GM15510 (cell line): ENCODE measurements around the gene TOLLIP.

Source experiments
- POLR2A ChIP-seq: IDR thresholded peaks from 3 replicates; pipeline ENCODE4 v1.6.1; 2011; ENCODE audit warnings: borderline replicate concordance; ENCODE audit not compliant: insufficient read length; ENCODE audit errors: extremely low read depth

The TOLLIP gene

GRCh38 chr11:1345737-1346513 is 36.5 kb upstream of the TOLLIP start:
- no peak for TF ChIP-seq POLR2A

DNA sequence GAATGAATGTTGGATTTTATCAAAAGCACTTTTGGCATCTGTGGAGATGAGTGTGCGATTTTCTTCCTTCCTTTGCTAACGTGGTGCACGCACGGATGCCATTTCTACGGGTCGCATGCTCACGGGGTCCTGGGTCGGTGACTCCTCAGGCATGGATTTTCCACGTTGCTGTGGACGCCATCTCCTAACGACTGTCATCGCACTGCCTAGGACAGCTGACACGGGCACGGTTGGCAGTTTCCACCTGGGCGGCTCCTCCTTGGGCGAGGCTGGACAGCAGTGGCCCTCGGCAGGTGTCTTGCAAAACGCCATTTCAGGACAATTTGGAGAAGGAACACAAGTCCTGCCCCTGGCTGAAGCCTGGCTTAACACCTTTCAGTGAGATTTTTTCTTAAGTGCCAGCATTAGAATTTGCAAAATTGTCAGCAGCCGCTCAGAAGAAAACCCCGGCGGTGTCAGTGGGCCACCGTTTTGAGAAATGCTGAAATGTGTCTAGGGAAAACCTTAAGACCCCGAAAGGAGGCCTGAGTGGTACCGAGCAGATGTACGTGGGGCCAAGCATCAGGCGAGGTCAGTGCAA is 34.7 kb upstream of the TOLLIP start:
- TF ChIP-seq POLR2A, result no peak

DNA sequence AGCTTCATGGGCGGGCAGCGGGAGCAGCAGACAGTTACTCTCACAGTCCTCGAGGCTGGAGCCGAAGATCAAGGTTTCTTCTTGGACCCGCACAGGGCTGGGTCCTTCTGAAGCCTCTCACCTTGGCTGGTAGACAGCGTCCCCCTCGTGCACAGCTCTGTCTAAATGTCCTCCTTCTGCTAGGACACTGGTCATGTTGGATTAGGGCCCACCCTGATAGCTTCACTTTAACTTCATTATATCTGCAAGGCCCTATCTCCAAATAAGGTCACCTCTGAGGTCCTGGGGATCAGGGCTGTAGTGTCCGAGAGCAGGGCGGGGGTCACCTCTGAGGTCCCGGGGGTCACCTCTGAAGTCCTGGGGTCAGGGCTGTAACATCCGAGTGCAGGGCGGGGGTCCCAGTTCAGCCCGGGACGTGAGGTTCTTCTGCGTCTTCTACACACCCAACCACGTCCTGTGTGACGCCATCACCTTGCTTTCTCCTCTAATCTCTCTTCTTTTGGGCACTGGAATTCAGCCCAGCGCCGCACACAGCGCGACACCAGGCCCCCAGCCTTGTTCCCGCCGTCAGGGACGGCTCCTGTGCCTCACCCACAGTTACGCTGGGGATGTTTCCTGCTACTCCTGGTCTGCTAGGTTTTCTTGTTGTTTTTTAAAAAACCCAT is 34.1 kb upstream of the TOLLIP start:
- TF ChIP-seq POLR2A, result no peak

GRCh38 chr11:1342946-1343345 is 33.5 kb upstream of the TOLLIP start:
- no peak for TF ChIP-seq POLR2A

DNA sequence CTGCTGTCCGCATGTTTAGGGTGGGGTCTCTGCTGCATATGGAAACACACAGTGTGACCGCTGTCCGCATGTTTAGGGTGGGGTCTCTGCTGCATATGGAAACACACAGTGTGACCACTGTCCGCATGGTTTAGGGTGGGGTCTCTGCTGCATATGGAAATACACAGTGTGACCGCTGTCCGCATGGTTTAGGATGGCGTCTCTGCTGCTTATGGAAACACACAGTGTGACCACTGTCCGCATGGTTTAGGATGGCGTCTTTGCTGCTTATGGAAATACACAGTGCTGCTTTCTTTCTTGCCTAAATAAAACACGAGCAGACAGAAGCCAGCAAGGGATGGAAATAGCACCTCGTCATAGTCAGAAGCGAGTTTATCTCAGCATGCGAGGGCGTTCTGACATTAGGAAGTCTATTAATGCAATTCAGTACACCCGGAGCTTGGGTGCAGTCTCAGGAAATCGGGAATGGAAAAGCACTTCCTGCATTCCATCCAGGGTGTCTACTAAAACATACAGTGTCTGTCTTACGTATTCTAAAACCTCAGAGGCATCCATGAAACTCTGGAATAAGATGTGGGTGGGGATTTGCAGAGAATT is 32.6 kb upstream of the TOLLIP start:
- TF ChIP-seq POLR2A, result no peak

GRCh38 chr11:1340111-1340510 is 30.7 kb upstream of the TOLLIP start:
- TF ChIP-seq POLR2A, result no peak

- no peak for TF ChIP-seq POLR2A
Observed at GRCh38 chr11:1339066-1339675, 29.7 kb upstream of the TOLLIP start.

DNA sequence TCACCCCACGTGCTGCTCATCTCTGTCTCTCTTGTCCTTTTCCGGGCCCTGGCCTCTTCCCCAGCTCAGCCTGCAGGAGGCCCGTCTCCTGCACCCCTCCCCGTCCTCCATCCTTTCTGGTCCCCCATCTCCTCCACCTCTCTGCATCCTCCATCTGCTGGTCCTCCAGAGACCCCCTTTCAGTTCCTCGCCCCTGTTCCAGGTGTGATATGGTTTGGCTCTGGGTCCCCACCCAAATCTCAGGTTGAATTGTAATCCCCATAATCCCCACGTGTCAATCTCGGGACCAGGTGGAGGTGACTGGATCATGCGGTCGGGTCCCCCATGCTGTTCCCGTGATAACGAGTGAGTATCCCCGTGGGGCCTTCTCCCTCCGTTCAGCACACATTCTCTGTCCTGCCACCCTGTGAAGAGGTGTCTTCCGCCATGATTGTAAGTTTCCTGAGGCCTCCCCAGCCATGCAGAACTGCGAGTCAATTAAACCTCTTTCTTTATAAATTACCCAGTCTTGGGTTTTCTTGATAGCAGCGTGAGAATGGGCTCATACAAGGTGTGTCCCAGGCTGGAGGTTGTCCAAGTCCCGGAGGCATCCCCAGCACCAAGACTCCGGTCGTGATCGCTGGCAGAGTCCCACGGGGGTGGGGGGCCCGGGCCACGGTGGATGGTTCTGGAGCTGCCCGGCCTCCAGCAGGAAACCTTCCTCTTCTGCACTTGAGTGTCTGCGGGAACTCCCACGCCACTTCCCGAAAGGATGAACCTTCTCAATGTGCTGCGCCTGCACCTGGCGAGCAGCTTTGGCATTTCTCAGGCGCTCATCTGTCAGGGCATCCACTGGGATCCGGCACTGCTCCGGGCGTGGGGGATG is 29.0 kb upstream of the TOLLIP start:
- no peak for TF ChIP-seq POLR2A

DNA sequence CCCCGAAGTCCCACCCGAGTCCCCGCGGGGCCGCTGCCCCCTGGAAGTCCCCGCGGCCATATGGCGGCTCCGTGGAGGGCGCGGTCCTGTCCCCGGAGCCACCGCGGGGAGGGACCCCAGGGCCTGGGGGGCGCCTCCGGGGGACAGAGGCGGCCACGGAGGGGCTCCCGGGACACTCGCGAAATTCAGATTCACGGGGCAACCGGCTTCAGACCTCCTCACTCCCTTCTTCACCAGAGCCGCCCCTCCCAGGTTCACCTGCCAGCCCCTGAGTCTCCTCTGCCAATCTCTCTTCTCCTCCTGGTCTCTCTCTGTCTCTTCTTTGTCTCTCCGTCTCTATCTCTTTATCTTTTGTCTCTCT is 28.2 kb upstream of the TOLLIP start:
- no peak for TF ChIP-seq POLR2A

GRCh38 chr11:1336836-1337646 is 27.6 kb upstream of the TOLLIP start:
- TF ChIP-seq POLR2A, result no peak

GRCh38 chr11:1335811-1336761 is 26.7 kb upstream of the TOLLIP start:
- TF ChIP-seq POLR2A, result peak; percentile 24

DNA sequence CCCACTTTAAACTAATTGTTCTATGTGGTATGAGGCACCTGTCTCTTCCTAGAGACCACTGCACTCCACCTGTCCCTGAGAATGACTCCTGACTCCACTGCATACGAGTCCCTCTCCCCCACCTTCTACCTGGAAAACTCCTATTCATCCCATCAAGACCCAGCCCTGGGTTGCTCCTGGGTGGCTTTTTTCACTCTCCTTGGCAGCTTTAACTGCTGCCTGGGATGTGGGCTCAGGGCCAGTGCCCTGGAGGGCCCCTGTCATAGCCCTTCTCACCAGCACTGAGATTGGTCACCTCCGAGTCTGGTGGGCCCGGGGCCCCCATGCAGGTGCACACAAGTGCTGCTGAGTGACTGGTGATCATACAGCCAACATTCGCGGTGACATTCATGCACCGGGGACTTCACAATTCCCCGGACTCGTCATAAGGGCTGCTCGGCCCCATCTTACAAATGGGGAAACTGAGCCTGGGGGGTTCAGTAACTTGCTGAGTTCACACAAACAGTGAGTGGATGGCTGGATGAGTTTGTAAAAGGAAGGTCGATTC is 25.9 kb upstream of the TOLLIP start:
- no peak for TF ChIP-seq POLR2A
